Tibial nerve (tissue), 4 donors: ENCODE measurements around the gene MYH6. TPM values are rescaled to one million over a fixed set of nuclear protein-coding genes. Genes with fewer than 3 reads are reported as not detected.
"Not testable (repeated sequence)": the region's sequence is repeated elsewhere in the genome, so short reads cannot be mapped to it uniquely, and the experiment has no call there.

ENCODE experiments used
- DNase-seq, 2 donors: peaks; one replicate each; pipeline ENCODE4 v3.0.0-alpha.2; 2019; ENCODE audit warnings: low spot score in 2 of 2
- H3K27ac ChIP-seq, 4 donors: fragments of 200-600 bp; sonication (generic) in 3 of 4; one replicate each; pipeline ENCODE4 v1.5.1; 2017 to 2019; ENCODE audit warnings: mild to moderate bottlenecking in 1 of 4
- H3K27me3 ChIP-seq, 2 donors: fragments of 200-600 bp; sonication (generic) in 1 of 2; one replicate each; pipeline versions ENCODE4 v1.5.1 to v1.6.0; 2017 to 2019
- H3K36me3 ChIP-seq, 3 donors: fragments of 200-600 bp; sonication (generic); one replicate each; pipeline ENCODE4 v1.5.1; 2018 to 2019
- H3K4me1 ChIP-seq, 4 donors: fragments of 200-600 bp; sonication (generic) in 3 of 4; one replicate each; pipeline ENCODE4 v1.5.1; 2017 to 2019
- H3K4me3 ChIP-seq, 4 donors: fragments of 200-600 bp; sonication (generic) in 3 of 4; one replicate each; pipeline ENCODE4 v1.5.1; 2017 to 2019; ENCODE audit warnings: mild to moderate bottlenecking in 1 of 4, moderate library complexity in 1 of 4
- H3K9me3 ChIP-seq, 4 donors: fragments of 200-600 bp; sonication (generic) in 3 of 4; one replicate each; pipeline ENCODE4 v1.5.1; 2017 to 2019
- EP300 ChIP-seq, 2 donors: sonication (generic); formaldehyde crosslinking; IDR thresholded peaks; one replicate each; pipeline ENCODE4 v1.6.1; 2017; ENCODE audit warnings: antibody characterized with exemption in 2 of 2, mild to moderate bottlenecking in 1 of 2
- POLR2A ChIP-seq, 2 donors: fragments of 450-650 bp; IDR thresholded peaks; one replicate each; pipeline ENCODE4 v1.6.1; 2017; ENCODE audit warnings: antibody characterized with exemption in 2 of 2, mild to moderate bottlenecking in 2 of 2, moderate library complexity in 2 of 2
- WGBS, 2 donors: methylation state at CpG; one replicate each; pipeline ENCODE4 v1.1.5; 2018; 5-methylcytosine and 5-hydroxymethylcytosine counted together
- total RNA-seq, 4 donors: library from RNA; depleted of rRNA; stranded (reverse); fragments of >200 nt; gene quantifications; one replicate each; pipeline ENCODE4 v1.1.0, GENCODE V29; 2016
- TF ChIP-seq, protein P1 (sequence below), 5 experiments: fragments of 200-600 bp in 3 of 5; fragments of 450-650 bp in 2 of 5; sonication (generic) in 3 of 5; IDR thresholded peaks; one replicate each; pipeline ENCODE4 v1.5.1; 2016 to 2019; ENCODE audit warnings: antibody characterized with exemption in 5 of 5, mild to moderate bottlenecking in 3 of 5, moderate library complexity in 2 of 5

The MYH6 gene
- total RNA-seq, 4 donors from 2014 or later, result 0.30 TPM; not detected in 3

DNA sequence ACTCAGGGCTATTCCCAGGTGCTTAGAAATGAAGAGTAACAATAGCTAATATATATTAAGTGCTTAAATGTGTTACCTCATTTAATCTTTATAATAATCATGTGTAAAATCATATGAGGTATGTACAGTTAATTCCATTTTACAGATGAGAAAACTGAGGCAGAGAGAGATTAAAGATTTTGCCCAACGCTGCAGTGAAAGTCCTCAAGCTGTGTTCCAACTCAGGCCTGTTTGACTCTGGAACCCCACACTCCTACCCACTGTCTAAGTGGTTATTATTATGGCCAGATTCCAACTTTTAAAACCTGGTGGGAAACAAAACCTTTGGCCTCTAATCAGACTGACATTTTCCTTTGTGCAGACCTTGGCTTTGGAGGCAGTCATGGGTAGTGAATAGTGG, 21.1 kb downstream of the MYH6 start:
- no peak for TF ChIP-seq POLR2A (IDR thresholded peaks at IDR 0.05)
- TF ChIP-seq, protein P1, sequence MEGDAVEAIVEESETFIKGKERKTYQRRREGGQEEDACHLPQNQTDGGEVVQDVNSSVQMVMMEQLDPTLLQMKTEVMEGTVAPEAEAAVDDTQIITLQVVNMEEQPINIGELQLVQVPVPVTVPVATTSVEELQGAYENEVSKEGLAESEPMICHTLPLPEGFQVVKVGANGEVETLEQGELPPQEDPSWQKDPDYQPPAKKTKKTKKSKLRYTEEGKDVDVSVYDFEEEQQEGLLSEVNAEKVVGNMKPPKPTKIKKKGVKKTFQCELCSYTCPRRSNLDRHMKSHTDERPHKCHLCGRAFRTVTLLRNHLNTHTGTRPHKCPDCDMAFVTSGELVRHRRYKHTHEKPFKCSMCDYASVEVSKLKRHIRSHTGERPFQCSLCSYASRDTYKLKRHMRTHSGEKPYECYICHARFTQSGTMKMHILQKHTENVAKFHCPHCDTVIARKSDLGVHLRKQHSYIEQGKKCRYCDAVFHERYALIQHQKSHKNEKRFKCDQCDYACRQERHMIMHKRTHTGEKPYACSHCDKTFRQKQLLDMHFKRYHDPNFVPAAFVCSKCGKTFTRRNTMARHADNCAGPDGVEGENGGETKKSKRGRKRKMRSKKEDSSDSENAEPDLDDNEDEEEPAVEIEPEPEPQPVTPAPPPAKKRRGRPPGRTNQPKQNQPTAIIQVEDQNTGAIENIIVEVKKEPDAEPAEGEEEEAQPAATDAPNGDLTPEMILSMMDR (IDR thresholded peaks at IDR 0.05), result no peak
- TF ChIP-seq EP300 (IDR thresholded peaks at IDR 0.05), result no peak
- H3K27ac ChIP-seq, result no peak overlapping the region
- no peak overlapping the region for H3K4me3 ChIP-seq
- no peaks in the 10 kb centered on the region for H3K27me3 ChIP-seq
- DNase-seq, result no peak
- H3K9me3 ChIP-seq, result no peaks in the 10 kb centered on the region
- 97 to 100% methylated on average over 1 of the region's 1 CpG for WGBS, 2 donors
- no peaks in the 10 kb centered on the region for H3K4me1 ChIP-seq
- H3K36me3 ChIP-seq, result no peaks in the 10 kb centered on the region

DNA sequence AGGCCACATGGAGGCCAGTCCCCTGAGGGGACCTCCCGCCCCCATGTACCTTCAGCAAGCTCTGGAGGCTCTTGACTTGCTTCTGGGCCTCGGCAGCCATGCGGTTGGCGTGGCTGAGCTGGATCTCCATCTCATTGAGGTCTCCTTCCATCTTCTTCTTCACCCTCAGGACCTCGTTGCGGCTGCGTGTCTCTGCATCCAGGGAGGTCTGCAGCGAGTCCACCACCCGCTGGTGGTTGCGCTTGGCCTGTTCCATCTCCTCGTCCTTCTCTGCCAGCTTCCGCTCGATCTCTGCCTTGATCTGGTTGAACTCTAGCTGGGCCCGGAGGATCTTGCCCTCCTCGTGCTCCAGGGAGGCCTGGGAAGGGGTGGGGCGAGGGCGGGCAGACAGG, 21.8 kb downstream of the MYH6 start:
- not testable (repeated sequence) for H3K27ac ChIP-seq, H3K36me3 ChIP-seq, DNase-seq, H3K27me3 ChIP-seq, H3K9me3 ChIP-seq, H3K4me1 ChIP-seq, H3K4me3 ChIP-seq
- 87 to 89% methylated on average over 17 of the region's 17 CpGs for WGBS, 2 donors

DNA sequence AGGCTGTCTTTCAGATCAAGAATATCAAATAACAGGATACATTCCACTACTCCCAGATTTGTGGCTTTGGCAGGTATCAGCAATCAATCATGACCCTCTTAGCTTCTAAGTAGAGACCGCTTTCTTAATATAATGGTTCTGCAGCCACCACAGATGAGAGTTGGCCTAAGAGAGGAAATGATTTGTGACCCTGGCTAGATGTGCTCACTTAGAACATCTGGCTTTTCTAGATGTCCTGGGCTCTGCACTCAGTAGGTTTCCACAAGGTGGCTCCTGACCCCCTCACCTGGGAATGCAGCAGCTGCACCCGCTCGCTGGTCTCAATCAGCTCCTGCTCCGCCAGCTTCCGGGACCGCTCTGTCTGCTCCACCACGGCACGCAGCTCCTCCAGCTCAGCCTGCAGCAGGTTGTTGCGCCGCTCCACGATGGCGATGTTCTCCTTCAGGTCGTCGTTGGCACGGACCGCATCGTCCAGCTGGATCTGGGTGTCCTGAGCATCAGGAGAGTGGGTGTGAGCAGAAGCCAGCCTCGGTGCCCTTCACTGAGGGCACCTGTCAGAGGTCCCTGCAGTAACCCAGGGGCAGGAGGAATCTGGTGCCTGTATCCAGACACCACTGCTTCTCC, 22.3 kb downstream of the MYH6 start:
- WGBS, 2 donors, result 80% methylated on average over 18 of the region's 18 CpGs

GRCh38 chr14:23385244-23385641, 22.8 kb downstream of the MYH6 start:
- Histone ChIP-seq H3K4me3 (no peak overlapping the region), H3K9me3 (no peaks in the 10 kb centered on the region), H3K27me3 (no peaks in the 10 kb centered on the region), H3K27ac (no peak overlapping the region), H3K4me1 (peaks cover 0 to 7% (median 0%) of the 10 kb centered on the region in 4 donors), H3K36me3 (no peaks in the 10 kb centered on the region)
- no peak for DNase-seq
- TF ChIP-seq POLR2A (IDR thresholded peaks at IDR 0.05) (no peak), EP300 (IDR thresholded peaks at IDR 0.05) (no peak)
- TF ChIP-seq, protein P1 (IDR thresholded peaks at IDR 0.05), result no peak
- 71 to 83% methylated on average over 2 of the region's 2 CpGs for WGBS, 2 donors

More for the DNA sequence above, 22.3 kb downstream of the MYH6 start:
- Histone ChIP-seq H3K4me1 (peaks cover 0 to 2% (median 0%) of the 10 kb centered on the region in 4 donors), H3K36me3 (no peaks in the 10 kb centered on the region), H3K27ac (no peak overlapping the region), H3K9me3 (no peaks in the 10 kb centered on the region), H3K27me3 (no peaks in the 10 kb centered on the region), H3K4me3 (no peak overlapping the region)
- TF ChIP-seq, protein P1 (IDR thresholded peaks at IDR 0.05), result no peak
- TF ChIP-seq POLR2A (IDR thresholded peaks at IDR 0.05) (no peak), EP300 (IDR thresholded peaks at IDR 0.05) (no peak)
- DNase-seq, result no peak

- no peak overlapping the region for H3K4me3 ChIP-seq
- H3K36me3 ChIP-seq, result no peaks in the 10 kb centered on the region
- H3K9me3 ChIP-seq, result no peaks in the 10 kb centered on the region
- H3K4me1 ChIP-seq, result peaks cover 0 to 14% (median 0%) of the 10 kb centered on the region in 4 donors
- WGBS, 2 donors, result 86% methylated on average over 29 of the region's 29 CpGs
- no peak overlapping the region for H3K27ac ChIP-seq
- DNase-seq, result no peak
- TF ChIP-seq POLR2A (IDR thresholded peaks at IDR 0.05) (no peak), EP300 (IDR thresholded peaks at IDR 0.05) (no peak)
- TF ChIP-seq, protein P1 (IDR thresholded peaks at IDR 0.05), result no peak
- H3K27me3 ChIP-seq, result no peaks in the 10 kb centered on the region
Measured at GRCh38 chr14:23384364-23385080, 23.6 kb downstream of the MYH6 start.
